HG02970 (cell line): ENCODE measurements around the gene ABCA2.
"Not testable (repeated sequence)": the region's sequence is repeated elsewhere in the genome, so short reads cannot be mapped to it uniquely, and the experiment has no call there.

Experiments used
- ATAC-seq: cut with Tn5 transposase; IDR thresholded peaks from one replicate; pipeline ENCODE4 v1.9.1; 2021; ENCODE audit warnings: mild to moderate bottlenecking, moderate library complexity, moderate number of reproducible peaks; ENCODE audit not compliant: unreplicated experiment, low FRiP score

ABCA2 gene

GRCh38 chr9:137017791-137018497, 10.1 kb downstream of the ABCA2 start:
- ATAC-seq: no peak

GRCh38 chr9:137017071-137017470, 11.0 kb downstream of the ABCA2 start:
- no peak for ATAC-seq

- no peak for ATAC-seq
Measured at GRCh38 chr9:137016436-137016835, 11.6 kb downstream of the ABCA2 start.

- no peak for ATAC-seq
Measured at GRCh38 chr9:137015976-137016375, 12.1 kb downstream of the ABCA2 start.

- no peak for ATAC-seq
Measured at GRCh38 chr9:137015540-137015930, 12.5 kb downstream of the ABCA2 start.

- no peak for ATAC-seq
Measured at GRCh38 chr9:137014776-137015539, 13.1 kb downstream of the ABCA2 start.

- no peak for ATAC-seq
Measured at GRCh38 chr9:137014166-137014565, 13.9 kb downstream of the ABCA2 start.

- ATAC-seq: no peak
Measured at GRCh38 chr9:137013571-137013940, 14.5 kb downstream of the ABCA2 start.

- ATAC-seq: no peak
Measured at GRCh38 chr9:137012694-137013570, 15.1 kb downstream of the ABCA2 start.

- no peak for ATAC-seq
Measured at GRCh38 chr9:137011907-137012675, 15.9 kb downstream of the ABCA2 start.

- ATAC-seq: no peak
Measured at GRCh38 chr9:137011156-137011555, 16.9 kb downstream of the ABCA2 start.

GRCh38 chr9:137009938-137010732, 17.9 kb downstream of the ABCA2 start:
- no peak for ATAC-seq

GRCh38 chr9:137009217-137009616, 18.8 kb downstream of the ABCA2 start:
- no peak for ATAC-seq

GRCh38 chr9:137008312-137008711, 19.7 kb downstream of the ABCA2 start:
- no peak for ATAC-seq

- no peak for ATAC-seq
Measured at GRCh38 chr9:137007816-137008270, 20.2 kb downstream of the ABCA2 start.

- no peak for ATAC-seq
Measured at GRCh38 chr9:137007108-137007815, 20.8 kb downstream of the ABCA2 start.

- ATAC-seq: no peak
Measured at GRCh38 chr9:137006116-137007003, 21.7 kb downstream of the ABCA2 start.

- not testable (repeated sequence) for ATAC-seq
Measured at GRCh38 chr9:137004285-137004684, 23.8 kb downstream of the ABCA2 start.
